ENCODE measurements around the gene TTLL9.

Gene TTLL9

DNA sequence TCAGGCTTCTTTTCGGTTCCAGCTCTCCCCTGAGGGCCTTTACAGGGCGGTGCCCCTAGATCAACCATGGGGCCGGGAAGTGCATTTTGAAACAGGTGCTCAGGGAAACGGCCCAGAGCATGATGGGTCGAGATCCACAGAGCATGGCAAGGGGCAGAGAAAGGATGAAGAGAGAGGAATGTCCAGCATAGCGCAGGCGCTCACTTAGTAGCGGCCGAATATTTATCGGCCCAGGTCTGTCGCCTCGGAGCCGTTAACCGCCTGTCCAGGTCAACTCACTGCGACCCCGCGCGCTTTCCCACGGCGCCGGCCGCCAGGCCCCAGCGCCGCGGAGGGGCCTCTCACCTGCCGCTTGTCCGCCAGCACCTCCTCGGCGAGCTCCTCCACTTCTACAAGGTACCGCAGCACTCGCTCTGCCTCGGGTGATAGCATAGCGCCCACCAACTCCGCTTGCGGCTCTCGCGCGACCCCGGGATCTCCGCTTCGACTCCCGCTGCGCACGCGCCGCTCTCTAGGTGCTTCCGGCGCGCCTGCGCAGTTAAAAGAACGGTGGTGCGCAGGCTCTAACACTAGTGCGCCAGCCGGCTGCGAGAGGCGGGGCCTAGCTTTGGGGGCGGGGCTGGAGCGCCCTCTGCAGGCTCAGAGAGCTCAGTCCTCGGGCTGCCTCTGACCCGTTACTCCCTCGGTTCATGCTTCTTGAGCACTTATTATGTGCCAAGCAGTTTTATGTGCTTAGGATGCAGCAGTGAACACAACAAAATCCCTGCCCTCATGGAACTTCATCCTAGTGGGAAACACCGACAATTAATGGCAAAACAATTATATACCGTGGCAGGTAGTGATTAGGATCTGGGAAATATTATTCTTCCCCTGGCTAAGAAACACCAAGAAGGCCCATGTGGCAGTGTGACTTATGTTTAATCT lies 81.4 kb downstream of the TTLL9 start, which contains the start of gene PDRG1:
Gene PDRG1 (minus strand): TSS at position 517 of the 924 bp plus-strand sequence. CDS start 85 bp downstream, at position 432.
- peak; percentile 97 for DNase-seq

DNA sequence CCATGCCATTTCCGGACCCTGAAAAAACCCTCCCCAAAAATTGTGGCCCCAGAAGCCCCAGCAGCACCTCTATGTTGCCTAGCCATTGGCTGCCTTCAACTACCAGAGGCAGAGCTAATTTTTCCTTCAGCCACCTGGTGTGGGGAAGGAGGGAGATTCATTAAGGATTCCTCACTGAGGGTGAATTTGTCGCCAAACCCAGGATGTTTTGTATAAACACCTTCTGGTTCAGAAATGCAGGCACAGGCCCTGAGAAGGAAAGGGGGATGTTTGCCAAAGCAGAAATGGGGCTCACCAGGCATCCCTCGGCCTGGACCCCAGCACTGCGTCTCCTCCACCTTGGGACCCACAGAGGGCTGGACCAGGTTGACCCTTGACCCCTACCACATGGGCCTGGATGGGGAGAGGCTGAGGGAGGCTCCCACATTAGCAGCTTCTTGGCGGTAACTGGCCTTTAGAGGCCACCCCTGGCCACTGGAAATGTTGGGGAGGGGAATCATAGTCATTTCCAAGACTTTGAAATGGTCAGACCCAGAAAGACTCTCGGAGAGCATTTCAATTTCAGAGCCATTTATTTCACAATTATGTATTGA lies 83.2 kb downstream of the TTLL9 start:
- DNase-seq: no peak

DNA sequence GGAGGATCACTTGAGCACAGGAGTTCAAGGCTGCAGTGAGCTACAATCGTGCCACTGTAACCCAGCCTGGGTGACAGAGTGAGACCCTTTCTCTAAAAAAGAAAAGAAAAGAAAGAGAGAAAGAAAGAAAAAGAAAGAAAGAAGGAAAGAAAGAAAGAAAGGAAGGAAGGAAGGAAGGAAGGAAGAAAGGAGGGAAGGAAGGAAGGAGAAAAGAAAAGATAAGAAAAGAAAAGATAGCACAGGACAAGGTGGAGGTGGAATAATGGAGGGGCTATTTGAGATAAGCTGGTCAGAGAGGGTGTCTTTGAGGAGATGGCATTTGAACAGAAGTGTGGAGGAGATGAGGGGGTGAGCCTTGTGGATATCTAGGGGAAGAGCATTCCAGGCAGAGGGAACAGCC lies 84.1 kb downstream of the TTLL9 start:
- no peak for DNase-seq

- no peak for DNase-seq
Measured at GRCh38 chr20:31956556-31957526, 86.4 kb downstream of the TTLL9 start.

DNA sequence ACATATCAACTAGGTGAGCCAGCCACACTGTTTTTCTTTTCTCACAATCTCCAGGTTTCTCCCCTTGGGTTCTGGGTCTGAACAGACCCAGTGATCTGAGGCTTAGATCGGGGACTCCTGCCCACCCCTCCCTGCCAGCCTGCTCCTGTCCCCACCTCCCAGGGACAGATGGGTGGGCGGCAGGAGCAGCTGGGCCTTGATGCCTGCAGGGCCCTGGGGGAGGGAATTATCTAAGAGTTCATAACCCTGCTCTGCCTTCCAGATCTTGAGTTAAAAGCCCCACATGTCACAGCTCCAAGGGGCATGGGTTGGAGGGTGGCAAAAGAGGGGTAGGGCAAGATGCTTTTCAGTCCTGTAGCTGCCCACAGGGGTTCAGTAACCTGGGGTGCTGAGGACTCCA lies 92.3 kb downstream of the TTLL9 start:
- DNase-seq: no peak

DNA sequence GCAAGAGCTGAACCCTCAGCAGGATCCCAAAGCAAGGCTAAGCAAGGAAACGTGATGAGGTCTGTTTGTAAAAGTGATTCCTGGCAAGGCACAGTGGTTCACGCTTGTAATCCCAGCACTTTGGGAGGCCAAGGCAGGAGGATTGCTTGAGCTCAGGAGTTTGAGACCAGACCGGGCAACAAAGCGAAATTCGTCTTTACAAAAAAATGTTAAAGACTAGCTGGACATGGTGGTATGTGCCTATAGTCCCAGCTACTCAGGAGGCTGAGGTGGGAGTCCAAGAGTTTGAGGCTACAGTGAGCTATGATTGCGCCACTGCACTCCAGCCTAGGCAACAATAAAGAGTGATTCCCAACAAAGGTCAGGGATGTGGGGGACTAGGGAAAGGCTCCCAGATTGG lies 93.5 kb downstream of the TTLL9 start:
- no peak for DNase-seq

DNA sequence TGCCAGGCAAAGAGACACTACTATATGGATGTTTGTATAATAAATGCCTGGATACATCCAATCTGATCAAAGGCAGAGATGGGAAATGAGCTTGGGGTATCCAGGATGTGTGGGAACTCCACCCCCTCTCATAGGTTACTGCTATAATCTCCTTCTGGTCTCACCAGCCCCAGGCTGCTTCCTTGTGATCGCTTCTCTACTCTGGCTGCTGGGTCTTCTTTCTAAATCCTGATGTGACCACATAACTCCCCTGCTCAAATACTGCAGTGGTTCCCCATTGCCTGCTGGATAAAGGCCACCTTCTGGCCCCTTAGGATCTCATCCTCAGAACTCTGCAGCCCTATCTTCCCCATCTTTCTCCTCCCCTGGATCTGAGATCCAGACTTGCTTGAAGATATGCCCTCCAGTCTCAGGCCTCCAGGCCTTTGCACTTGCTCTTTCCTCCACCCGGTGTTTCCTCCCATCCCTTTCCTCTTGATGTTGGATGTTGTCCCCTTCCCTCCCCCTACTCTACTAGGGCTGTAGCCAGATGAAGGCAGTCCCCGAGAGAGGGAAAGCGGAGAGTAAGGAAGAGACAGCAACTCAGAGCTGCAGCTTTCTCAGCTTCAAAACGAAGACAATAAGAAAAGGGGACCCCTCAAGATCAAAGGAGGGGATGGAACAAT lies 96.7 kb downstream of the TTLL9 start:
- no peak for DNase-seq

GRCh38 chr20:31967830-31968249 lies 97.4 kb downstream of the TTLL9 start, which contains the start of gene XKR7:
XKR7 (plus strand) TSS chr20:31968151; CDS start chr20:31968176, 25 bp downstream.
- DNase-seq: no peak

DNA sequence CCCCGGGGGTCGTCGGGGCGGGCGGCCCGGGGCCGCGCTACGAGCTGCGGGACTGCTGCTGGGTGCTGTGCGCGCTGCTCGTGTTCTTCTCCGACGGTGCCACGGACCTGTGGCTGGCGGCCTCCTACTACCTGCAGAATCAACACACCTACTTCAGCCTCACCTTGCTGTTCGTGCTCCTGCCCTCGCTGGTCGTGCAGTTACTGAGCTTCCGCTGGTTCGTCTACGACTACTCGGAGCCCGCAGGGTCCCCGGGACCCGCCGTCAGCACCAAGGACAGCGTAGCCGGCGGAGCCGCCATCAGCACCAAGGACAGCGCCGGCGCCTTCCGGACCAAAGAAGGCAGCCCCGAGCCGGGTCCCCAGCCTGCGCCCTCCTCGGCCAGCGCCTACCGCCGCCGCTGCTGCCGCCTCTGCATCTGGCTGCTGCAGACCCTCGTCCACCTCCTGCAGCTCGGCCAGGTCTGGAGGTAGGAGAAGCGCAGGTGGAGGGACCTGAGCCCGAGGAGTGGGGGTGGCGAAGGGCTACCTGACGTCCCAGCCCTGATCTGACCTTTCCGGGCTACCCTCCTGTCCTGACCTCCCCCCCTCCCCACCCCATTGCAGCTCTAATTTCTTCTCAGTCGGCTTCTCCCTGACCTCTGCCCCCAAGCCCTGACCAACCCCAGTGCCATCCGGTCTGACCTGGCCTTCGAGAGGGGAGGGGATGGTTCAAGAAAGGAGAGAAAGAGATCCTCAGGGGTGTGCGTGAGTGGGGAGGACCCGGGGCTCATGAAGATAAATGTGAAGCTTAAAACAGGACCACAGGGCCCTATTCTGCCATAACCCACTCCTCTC lies 98.1 kb downstream of the TTLL9 start:
- peak; percentile 81 for DNase-seq

DNA sequence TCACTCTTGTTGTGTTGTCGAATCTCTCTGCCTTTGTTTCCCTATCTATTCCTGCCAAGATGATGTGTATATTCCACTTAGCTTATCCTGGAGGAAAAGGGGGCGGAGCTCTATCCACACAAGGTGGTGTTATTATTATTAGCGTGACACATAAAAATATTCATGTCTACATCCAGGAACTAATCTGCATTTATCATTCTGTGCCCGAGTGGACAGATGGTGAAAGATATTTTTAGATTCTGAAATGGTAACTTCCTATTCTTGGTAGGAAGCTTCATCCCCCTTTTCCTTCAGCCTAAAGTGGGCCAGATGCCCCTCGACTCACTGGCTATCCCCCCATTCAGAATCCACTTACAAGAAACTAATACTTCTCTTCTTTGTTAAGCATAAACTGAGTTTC lies 99.6 kb downstream of the TTLL9 start:
- no peak for DNase-seq

DNA sequence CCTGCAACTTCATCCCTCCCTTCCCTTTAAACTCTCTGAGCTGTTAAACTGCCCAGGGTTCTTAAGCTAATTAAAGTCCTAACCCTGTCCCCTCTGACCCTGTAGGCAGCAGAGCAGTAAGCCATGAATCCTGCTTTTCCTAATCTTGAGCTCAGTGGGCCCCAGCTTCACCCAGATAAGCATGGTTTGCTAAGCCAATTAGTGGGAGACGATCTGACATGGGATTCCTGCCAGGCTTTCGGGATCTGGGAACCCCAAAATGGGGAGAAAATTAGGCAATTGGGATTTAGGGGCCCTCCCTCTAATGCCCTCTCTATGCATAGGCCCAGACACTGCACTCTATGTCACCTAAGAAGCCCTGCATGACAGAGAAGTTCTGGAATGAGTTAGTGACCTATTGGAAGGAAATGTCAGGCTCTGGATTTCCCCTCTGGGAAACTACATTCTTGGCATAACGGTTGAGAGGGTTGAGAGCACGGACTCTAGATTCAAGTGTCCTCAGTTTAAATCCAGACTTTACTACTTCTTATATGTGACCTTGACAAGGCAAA lies 102.1 kb downstream of the TTLL9 start:
- DNase-seq: no peak

- no peak for DNase-seq
Measured at GRCh38 chr20:31974296-31974695, 103.9 kb downstream of the TTLL9 start.

- no peak for DNase-seq
Measured at GRCh38 chr20:31974951-31975487, 104.6 kb downstream of the TTLL9 start.

DNA sequence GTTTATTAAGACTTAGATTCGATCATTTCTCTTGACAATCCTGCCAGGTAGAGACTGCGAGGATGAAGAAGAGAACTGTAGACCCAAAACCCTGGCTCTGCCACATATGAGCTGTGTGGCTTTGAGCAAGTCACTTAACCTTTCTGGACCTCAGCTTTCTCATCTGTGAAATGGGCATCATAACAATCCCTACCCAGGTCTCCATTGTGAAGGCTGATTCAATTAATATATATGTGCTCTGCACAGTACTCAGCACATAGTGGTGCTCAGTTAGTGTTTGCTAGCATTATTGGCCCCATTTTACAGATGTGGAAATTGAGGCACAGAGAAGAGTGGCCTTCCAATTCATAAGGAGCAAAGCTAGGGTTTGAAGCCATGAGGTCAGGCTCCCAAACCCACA lies 105.4 kb downstream of the TTLL9 start:
- no peak for DNase-seq

- no peak for DNase-seq
Measured at GRCh38 chr20:31977080-31977479, 106.6 kb downstream of the TTLL9 start.

GRCh38 chr20:31979713-31980426 lies 109.4 kb downstream of the TTLL9 start:
- no peak for DNase-seq

DNA sequence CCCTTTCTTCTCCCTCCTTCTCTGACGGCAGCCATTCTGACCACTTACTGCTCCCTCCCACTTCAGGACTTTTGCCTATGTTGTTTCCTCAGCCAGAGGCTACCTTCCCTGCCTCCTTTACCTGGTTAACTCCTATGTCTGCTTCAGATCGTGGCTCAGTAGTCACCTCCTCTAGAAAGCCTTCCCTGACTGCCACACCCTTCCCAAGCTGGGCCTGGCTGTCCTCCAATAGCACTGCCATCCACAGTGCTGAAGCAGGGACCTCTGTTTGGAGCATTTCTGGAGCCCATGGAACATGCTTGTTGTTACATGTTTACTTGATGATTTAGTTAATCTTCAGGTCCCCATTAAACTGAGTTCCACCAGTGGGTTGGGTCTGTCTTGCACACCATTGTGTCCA lies 111.3 kb downstream of the TTLL9 start:
- no peak for DNase-seq

DNA sequence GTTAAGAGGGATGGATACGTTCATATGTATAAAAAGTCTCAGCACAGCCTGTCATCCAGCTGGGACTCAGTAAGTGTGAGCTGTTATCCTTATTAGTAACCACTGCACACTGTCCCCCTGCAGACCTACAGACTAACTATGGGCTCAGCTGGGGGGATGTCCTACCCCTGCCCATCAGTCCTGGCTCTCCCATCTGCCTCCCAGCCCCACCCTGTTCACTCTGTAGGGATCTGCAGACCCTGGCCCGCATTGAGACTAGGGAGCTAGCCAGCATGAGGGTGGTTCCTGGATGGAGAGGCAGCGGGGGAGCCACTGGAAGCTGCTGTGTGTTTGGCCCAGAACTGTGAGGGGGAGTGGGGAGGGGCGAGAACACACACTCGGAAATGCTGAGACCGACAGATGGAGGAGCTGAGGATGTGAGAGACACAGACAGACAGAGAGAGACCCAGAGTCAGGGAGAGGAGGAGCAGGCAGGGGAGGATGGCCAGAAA lies 114.6 kb downstream of the TTLL9 start:
- no peak for DNase-seq

- DNase-seq: no peak
Measured at GRCh38 chr20:31987744-31988143, 117.3 kb downstream of the TTLL9 start.

GRCh38 chr20:31988430-31989015 lies 118.1 kb downstream of the TTLL9 start:
- DNase-seq: no peak
